Stimulated activated CD4-positive, alpha-beta T cell treated with anti-CD3 and anti-CD28 coated beads, Interleukin-12 subunit alpha, Interleukin-12 subunit beta, amount 100 ng/mL, for 24 hours (primary cell): ENCODE results near the gene SLC2A14.
"Not testable (repeated sequence)": the region's sequence is repeated elsewhere in the genome, so short reads cannot be mapped to it uniquely, and the experiment has no call there.

ENCODE experiments used
- DNase-seq, 2 experiments: peaks; one replicate each; pipeline ENCODE4 v3.0.0-alpha.2; 2020; ENCODE audit warnings: low read depth in 2 of 2

Gene SLC2A14

GRCh38 chr12:7834701-7835100 is 38.0 kb downstream of the SLC2A14 start:
- DNase-seq = no peak

GRCh38 chr12:7833831-7834230 is 38.9 kb downstream of the SLC2A14 start:
- DNase-seq = no peak

DNA sequence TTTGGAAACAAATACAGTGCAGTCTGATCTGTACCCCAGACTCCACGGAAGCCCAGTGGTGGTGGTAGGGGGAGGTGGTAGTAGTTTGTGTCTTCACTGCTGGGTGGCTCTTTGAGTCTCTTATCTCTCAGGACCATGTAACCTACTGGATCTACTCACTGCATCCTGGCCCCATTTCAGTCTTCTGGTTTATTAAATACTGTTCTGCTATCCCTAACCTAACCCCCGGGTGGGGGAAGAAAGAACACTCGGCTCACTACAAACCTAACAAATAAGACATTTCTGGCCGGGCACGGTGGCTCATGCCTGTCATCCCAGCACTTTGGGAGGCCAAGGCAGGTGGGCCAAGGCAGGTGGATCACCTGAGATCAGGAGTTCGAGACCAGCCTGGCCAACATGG is 39.5 kb downstream of the SLC2A14 start:
- DNase-seq = not testable (repeated sequence)

DNA sequence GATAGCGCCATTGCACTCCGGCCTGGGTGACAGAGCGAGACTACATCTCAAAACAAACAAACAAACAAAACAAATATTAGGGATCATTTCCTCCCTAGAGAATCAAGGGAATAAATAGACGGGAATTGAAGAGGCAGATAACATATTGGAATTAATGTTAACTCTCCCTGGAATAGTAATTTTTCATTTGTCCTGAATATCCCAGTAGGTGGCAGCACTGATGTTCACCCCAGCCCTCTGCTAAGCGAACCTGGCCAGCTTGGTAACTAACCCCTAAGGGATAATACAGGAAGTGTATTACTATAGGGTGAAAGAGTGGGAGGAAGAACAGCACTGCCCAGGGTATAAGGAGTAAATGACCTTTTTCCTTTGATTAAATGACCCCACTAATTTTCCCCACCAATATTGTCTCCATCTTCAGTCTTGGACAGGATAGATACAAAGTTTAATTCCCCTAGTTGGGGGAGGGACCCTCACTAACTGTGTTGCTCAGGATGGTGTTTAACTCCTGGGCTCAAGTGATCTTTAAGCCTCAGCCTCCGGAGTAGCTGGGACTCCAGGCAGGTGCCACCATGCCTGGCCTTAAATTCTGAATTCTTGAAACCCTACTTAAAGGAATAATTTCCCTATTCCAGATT is 40.5 kb downstream of the SLC2A14 start:
- DNase-seq = no peak

- DNase-seq = not testable (repeated sequence)
Observed at GRCh38 chr12:7829737-7830136, 43.0 kb downstream of the SLC2A14 start.

- not testable (repeated sequence) for DNase-seq
Observed at GRCh38 chr12:7825754-7826153, 47.0 kb downstream of the SLC2A14 start.

DNA sequence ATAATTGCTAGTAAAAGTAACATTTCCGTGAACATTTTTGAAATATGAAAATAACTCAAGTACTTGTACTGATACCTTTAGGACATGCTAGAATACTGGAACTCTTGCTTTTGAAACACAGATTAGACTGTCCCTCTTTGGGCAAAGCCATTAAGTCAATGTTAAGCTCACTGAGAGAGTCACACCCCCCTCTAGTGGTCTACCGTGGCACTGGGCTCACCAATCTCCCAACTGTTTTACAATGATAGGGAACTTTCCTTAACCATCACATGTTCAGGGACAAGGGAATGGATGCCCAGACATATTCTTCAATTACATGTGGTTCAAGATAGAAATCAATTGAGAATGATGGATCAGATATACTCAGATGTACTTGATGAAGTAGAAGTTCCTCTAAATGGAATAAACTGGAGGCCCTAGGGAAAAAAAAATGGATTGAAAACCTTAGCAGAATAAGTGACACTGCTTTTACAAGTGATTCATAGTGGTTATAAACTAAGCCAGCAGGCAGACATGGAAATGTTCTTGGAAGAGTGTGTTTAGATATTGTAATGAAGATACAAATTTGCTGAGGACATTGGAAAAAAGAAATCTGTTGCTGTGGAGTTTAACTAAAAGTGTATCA is 65.7 kb downstream of the SLC2A14 start:
- peak; percentile 23 to 70 for DNase-seq

GRCh38 chr12:7806319-7806718 is 66.4 kb downstream of the SLC2A14 start:
- not testable (repeated sequence) for DNase-seq

GRCh38 chr12:7801460-7801859 is 71.3 kb downstream of the SLC2A14 start:
- DNase-seq = no peak

GRCh38 chr12:7798750-7799308 is 73.9 kb downstream of the SLC2A14 start:
- DNase-seq = not testable (repeated sequence)

- no peak for DNase-seq
Observed at GRCh38 chr12:7797698-7798398, 74.9 kb downstream of the SLC2A14 start.

GRCh38 chr12:7797269-7797668 is 75.4 kb downstream of the SLC2A14 start:
- not testable (repeated sequence) for DNase-seq

- no peak for DNase-seq
Observed at GRCh38 chr12:7793211-7793610, 79.5 kb downstream of the SLC2A14 start.

DNA sequence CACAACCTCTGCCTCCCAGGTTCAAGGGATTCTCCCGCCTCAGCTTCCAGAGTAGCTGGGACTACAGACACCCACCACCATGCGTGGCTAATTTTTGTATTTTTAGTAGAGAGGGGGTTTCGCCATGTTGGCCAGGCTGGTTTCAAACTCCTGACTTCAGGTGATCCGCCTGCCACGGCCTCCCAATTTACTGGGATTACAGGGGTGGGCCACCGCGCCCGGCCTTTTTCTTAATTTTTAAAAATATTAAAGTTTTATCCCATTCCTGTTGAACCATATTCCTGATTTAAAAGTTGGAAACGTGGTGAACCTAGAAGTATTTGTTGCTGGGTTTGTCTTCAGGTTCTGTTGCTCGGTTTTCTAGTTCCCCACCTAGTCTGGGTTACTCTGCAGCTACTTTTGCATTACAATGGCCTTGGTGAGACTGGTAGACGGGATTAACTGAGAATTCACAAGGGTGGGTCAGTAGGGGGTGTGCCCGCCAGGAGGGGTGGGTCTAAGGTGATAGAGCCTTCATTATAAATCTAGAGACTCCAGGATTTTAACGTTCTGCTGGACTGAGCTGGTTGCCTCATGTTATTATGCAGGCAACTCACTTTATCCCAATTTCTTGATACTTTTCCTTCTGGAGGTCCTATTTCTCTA is 83.7 kb downstream of the SLC2A14 start, which contains the start of gene NANOG:
Gene NANOG (plus strand): TSS at position 519 of the 645 bp plus-strand sequence. CDS start 213 bp downstream, outside the sequence.
- DNase-seq = not testable (repeated sequence)

GRCh38 chr12:7788294-7788660 is 84.4 kb downstream of the SLC2A14 start:
- DNase-seq = no peak

DNA sequence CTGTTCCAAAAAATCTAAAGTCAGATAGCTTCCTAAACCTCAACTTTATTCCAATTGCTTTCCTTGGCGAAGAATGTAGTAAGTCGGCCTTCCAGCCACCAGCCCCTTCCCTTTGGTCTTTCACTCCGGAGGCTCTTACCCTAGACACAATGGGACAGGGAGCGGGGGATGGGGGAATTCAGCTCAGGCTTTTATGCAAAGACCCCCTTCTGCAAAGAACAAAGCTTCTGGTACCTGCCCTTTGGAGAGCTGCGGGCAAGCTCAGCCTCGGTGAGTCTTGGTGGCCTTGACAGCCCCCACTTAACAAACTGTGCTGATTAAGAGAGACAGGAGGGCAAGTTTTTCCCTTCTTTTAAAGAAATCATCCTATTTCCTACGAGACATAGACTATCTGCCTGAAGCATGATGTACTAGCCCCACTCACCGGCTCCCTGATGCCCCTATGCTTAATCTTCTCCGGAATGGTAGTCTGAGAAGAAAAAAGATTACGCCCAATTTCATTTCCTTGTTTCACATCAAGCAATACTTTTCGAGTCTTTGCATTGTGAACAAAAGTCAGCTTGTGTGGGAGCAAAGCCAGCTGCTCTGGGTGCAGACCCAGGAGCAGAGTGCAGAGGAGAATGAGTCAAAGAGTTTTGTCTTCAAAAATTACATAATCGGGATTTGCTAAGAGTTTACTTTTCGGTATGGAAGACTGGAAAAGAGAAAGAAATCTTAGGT is 85.0 kb downstream of the SLC2A14 start:
- DNase-seq = no peak

DNA sequence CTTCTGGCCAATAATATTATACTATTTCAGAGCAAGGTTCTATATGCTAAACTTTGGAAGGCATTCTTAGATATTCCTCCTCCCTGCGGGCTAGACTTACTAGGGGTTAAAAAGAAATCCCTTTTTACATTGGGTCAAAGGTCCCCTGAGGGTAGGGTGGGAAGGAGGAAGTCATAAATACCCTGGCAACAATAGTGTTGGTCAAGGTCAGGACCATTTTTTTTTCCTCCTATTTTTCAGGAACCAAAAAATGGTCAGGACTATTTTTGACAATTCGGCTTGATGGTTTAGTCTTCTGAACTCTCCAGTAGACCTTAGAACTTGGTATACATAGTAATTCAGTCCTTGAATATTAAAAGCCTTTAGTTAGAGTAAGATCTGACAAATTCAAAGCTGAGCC is 88.0 kb downstream of the SLC2A14 start:
- no peak for DNase-seq

DNA sequence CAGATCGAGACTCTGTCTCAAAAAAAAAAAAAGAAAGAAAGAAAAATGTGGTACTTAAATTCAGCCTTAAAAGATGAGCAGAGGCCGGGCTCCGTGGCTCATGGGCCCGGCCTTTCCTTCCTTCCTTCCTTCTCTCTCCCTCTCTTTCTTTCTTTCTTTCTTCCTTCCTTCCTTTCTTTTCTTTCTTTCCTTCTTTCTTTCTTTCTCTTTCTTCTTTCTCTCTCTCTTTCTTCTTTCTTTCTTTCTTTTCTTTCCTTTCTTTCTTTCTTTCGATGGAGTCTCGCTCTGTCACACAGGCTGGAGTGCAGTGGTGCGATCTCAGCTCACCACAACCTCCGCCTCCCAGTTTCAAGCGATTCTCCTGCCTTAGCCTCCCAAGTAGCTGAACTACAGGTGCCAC is 89.3 kb downstream of the SLC2A14 start:
- not testable (repeated sequence) for DNase-seq

- DNase-seq = no peak
Observed at GRCh38 chr12:7782055-7782454, 90.7 kb downstream of the SLC2A14 start.

GRCh38 chr12:7781274-7781673 is 91.4 kb downstream of the SLC2A14 start:
- no peak for DNase-seq

DNA sequence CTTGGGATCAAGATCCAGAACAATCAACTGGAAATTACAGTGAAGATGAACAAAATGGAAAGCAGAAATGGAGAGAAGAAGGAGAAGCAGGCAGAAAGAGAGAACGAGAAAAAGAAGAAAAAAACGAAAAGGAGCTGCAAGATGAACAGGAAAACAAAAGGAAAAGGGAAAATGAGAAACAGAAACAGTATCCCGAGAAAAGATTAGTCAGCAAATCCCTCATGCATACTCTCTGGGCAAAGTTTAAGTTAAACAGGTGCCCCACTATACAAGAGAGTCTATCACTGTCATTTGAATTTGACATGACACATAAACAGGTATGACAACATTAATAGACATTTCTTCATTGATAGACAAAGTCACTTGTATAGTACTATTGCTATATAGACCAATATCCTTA is 102.7 kb downstream of the SLC2A14 start:
- DNase-seq = no peak
